ENCODE results near the gene RABL3. TPM values are rescaled to one million over a fixed set of nuclear protein-coding genes. Genes with fewer than 3 reads are reported as not detected.

RABL3 gene
- total RNA-seq, 2 donors from 2014 or later: 24.5 to 53.4 TPM

GRCh38 chr3:120708408-120708807, 33.9 kb downstream of the RABL3 start:
- H3K9me3 Mint-ChIP-seq: peaks cover 0 to 7% of the 10 kb centered on the region in 2 donors

GRCh38 chr3:120706950-120707349, 35.4 kb downstream of the RABL3 start:
- ATAC-seq: no peak

More at GRCh38 chr3:120708408-120708807, 33.9 kb downstream of the RABL3 start:
- DNase-seq (ENCODE audit: low spot score in 2 of 2) (no peak), ATAC-seq (no peak)
- no peak overlapping the region for H3K27ac Mint-ChIP-seq
- H3K36me3 Mint-ChIP-seq: peaks cover 12% of the 10 kb centered on the region in 2 donors

GRCh38 chr3:120705884-120706582, 36.3 kb downstream of the RABL3 start:
- Mint-ChIP-seq H3K9me3 (peaks cover 0 to 12% of the 10 kb centered on the region in 2 donors), H3K27ac (no peak overlapping the region), H3K36me3 (peaks cover 19 to 20% of the 10 kb centered on the region in 2 donors)
- DNase-seq (ENCODE audit: low spot score in 2 of 2): no peak
- no peak for ATAC-seq

More at GRCh38 chr3:120706950-120707349, 35.4 kb downstream of the RABL3 start:
- H3K36me3 Mint-ChIP-seq: peaks cover 19 to 20% of the 10 kb centered on the region in 2 donors
- H3K9me3 Mint-ChIP-seq: peaks cover 0 to 12% of the 10 kb centered on the region in 2 donors
- H3K27ac Mint-ChIP-seq: no peak overlapping the region
- no peak for DNase-seq (ENCODE audit: low spot score in 2 of 2)

GRCh38 chr3:120699333-120699732, 43.0 kb downstream of the RABL3 start:
- ATAC-seq (no peak), DNase-seq (ENCODE audit: low spot score in 2 of 2) (no peak)
- Mint-ChIP-seq H3K27ac (no peak overlapping the region), H3K36me3 (peaks cover 17 to 22% of the 10 kb centered on the region in 2 donors), H3K9me3 (peaks cover 0 to 12% of the 10 kb centered on the region in 2 donors)

- Mint-ChIP-seq H3K36me3 (no peaks in the 10 kb centered on the region), H3K27ac (peak overlapping the region in 1 of 2 donors; percentile 18), H3K9me3 (no peaks in the 10 kb centered on the region)
- ATAC-seq: no peak
- no peak for DNase-seq (ENCODE audit: low spot score in 2 of 2)
Observed at GRCh38 chr3:120693439-120694171, 48.7 kb downstream of the RABL3 start.

- H3K27ac Mint-ChIP-seq: no peak overlapping the region
- H3K36me3 Mint-ChIP-seq: no peaks in the 10 kb centered on the region
- ATAC-seq: no peak
- no peak for DNase-seq (ENCODE audit: low spot score in 2 of 2)
- no peaks in the 10 kb centered on the region for H3K9me3 Mint-ChIP-seq
Observed at GRCh38 chr3:120689395-120689794, 52.9 kb downstream of the RABL3 start.

- ATAC-seq: no peak
- DNase-seq (ENCODE audit: low spot score in 2 of 2): no peak
- no peak overlapping the region for H3K27ac Mint-ChIP-seq
- H3K36me3 Mint-ChIP-seq: no peaks in the 10 kb centered on the region
- H3K9me3 Mint-ChIP-seq: no peaks in the 10 kb centered on the region
Observed at GRCh38 chr3:120688121-120688520, 54.2 kb downstream of the RABL3 start.

- no peak for DNase-seq (ENCODE audit: low spot score in 2 of 2)
- Mint-ChIP-seq H3K9me3 (no peaks in the 10 kb centered on the region), H3K27ac (no peak overlapping the region), H3K36me3 (no peaks in the 10 kb centered on the region)
- no peak for ATAC-seq
Observed at GRCh38 chr3:120685411-120685810, 56.9 kb downstream of the RABL3 start.

GRCh38 chr3:120684896-120685295, 57.4 kb downstream of the RABL3 start:
- H3K36me3 Mint-ChIP-seq: no peaks in the 10 kb centered on the region
- DNase-seq (ENCODE audit: low spot score in 2 of 2) (no peak), ATAC-seq (no peak)
- no peak overlapping the region for H3K27ac Mint-ChIP-seq
- H3K9me3 Mint-ChIP-seq: no peaks in the 10 kb centered on the region

- ATAC-seq (no peak), DNase-seq (ENCODE audit: low spot score in 2 of 2) (no peak)
- H3K27ac Mint-ChIP-seq: no peak overlapping the region
- H3K9me3 Mint-ChIP-seq: peaks cover 0 to 5% of the 10 kb centered on the region in 2 donors
- H3K36me3 Mint-ChIP-seq: no peaks in the 10 kb centered on the region
Observed at GRCh38 chr3:120683671-120684301, 58.5 kb downstream of the RABL3 start.

GRCh38 chr3:120683213-120683612, 59.1 kb downstream of the RABL3 start:
- ATAC-seq (no peak), DNase-seq (ENCODE audit: low spot score in 2 of 2) (no peak)
- Mint-ChIP-seq H3K36me3 (peaks cover 0 to 3% of the 10 kb centered on the region in 2 donors), H3K27ac (no peak overlapping the region), H3K9me3 (peaks cover 0 to 5% of the 10 kb centered on the region in 2 donors)

- no peak for ATAC-seq
Observed at GRCh38 chr3:120682095-120682681, 60.1 kb downstream of the RABL3 start, which contains the start of gene HGD. TSS of gene HGD (minus strand) at chr3:120682239. CDS start at chr3:120682111, 128 bp downstream.

GRCh38 chr3:120681506-120682038, 60.7 kb downstream of the RABL3 start:
- DNase-seq (ENCODE audit: low spot score in 2 of 2) (no peak), ATAC-seq (no peak)
- H3K27ac Mint-ChIP-seq: no peak overlapping the region
- peaks cover 0 to 16% of the 10 kb centered on the region in 2 donors for H3K9me3 Mint-ChIP-seq
- peaks cover 6 to 11% of the 10 kb centered on the region in 2 donors for H3K36me3 Mint-ChIP-seq

More at GRCh38 chr3:120682095-120682681, 60.1 kb downstream of the RABL3 start, which contains the start of gene HGD:
- Mint-ChIP-seq H3K9me3 (peaks cover 0 to 10% of the 10 kb centered on the region in 2 donors), H3K36me3 (peaks cover 6 to 11% of the 10 kb centered on the region in 2 donors), H3K27ac (no peak within 1 kb of the TSS)
- DNase-seq (ENCODE audit: low spot score in 2 of 2): no peak

GRCh38 chr3:120681018-120681417, 61.3 kb downstream of the RABL3 start:
- H3K9me3 Mint-ChIP-seq: peaks cover 0 to 21% of the 10 kb centered on the region in 2 donors
- H3K36me3 Mint-ChIP-seq: peaks cover 11 to 12% of the 10 kb centered on the region in 2 donors
- no peak for DNase-seq (ENCODE audit: low spot score in 2 of 2)
- ATAC-seq: no peak
- no peak overlapping the region for H3K27ac Mint-ChIP-seq

GRCh38 chr3:120680193-120680894, 62.0 kb downstream of the RABL3 start:
- peaks cover 11 to 13% of the 10 kb centered on the region in 2 donors for H3K36me3 Mint-ChIP-seq
- DNase-seq (ENCODE audit: low spot score in 2 of 2) (no peak), ATAC-seq (no peak)
- H3K9me3 Mint-ChIP-seq: peaks cover 0 to 21% of the 10 kb centered on the region in 2 donors
- H3K27ac Mint-ChIP-seq: no peak overlapping the region

GRCh38 chr3:120678984-120679383, 63.3 kb downstream of the RABL3 start:
- Mint-ChIP-seq H3K36me3 (peaks cover 11 to 13% of the 10 kb centered on the region in 2 donors), H3K27ac (no peak overlapping the region), H3K9me3 (peaks cover 0 to 21% of the 10 kb centered on the region in 2 donors)
- DNase-seq (ENCODE audit: low spot score in 2 of 2): no peak
- no peak for ATAC-seq

Data from activated naive CD4-positive, alpha-beta T cell treated with anti-CD3 and anti-CD28 coated beads, Interleukin-2, amount 50 U/mL, for 72 hours (primary cell).